GM23338 (cell line): Measurements from ENCODE around the gene BHLHE23. TPM values are rescaled to one million over a fixed set of nuclear protein-coding genes. Genes with fewer than 3 reads are reported as not detected.

Experiments used
- ATAC-seq: fragments of 200-7000 bp; cut with Tn5 transposase; 3 replicates; pipeline ENCODE4 v1.9.1; 2020
- DNase-seq: peaks from one replicate; pipeline ENCODE4 v3.0.0-alpha.2; 2015; ENCODE audit warnings: low spot score
- H2AFZ ChIP-seq: fragments of 200-600 bp; sonication (generic); 2 replicates; pipeline ENCODE4 v1.8.0; 2016; ENCODE audit warnings: antibody characterized with exemption, mild to moderate bottlenecking, moderate library complexity
- H3F3A ChIP-seq: fragments of 200-600 bp; sonication (generic); replicated peaks from 2 replicates; pipeline ENCODE4 v1.8.0; 2017; ENCODE audit warnings: antibody characterized with exemption, mixed run types, low read depth
- H3K27ac ChIP-seq: fragments of 200-600 bp; sonication (generic); 2 replicates; pipeline ENCODE4 v1.6.1; 2016; ENCODE audit warnings: low read depth
- H3K27me3 ChIP-seq: fragments of 200-600 bp; sonication (generic); 2 replicates; pipeline ENCODE4 v1.8.0; 2016; ENCODE audit warnings: mild to moderate bottlenecking, mixed run types, moderate library complexity; ENCODE audit not compliant: insufficient read depth
- H3K36me3 ChIP-seq: fragments of 200-600 bp; sonication (generic); 2 replicates; pipeline ENCODE4 v1.8.0; 2016; ENCODE audit warnings: mild to moderate bottlenecking; ENCODE audit not compliant: insufficient read depth
- H3K4me1 ChIP-seq: fragments of 200-600 bp; sonication (generic); 2 replicates; pipeline ENCODE4 v1.8.0; 2016; ENCODE audit warnings: mild to moderate bottlenecking, moderate library complexity; ENCODE audit not compliant: insufficient read depth
- H3K4me2 ChIP-seq: fragments of 200-600 bp; sonication (generic); 2 replicates; pipeline ENCODE4 v1.7.1; 2017; ENCODE audit warnings: mixed run types
- H3K4me3 ChIP-seq: fragments of 200-600 bp; sonication (generic); 2 replicates; pipeline ENCODE4 v1.6.1; 2016; ENCODE audit warnings: mixed run types
- H3K79me2 ChIP-seq: fragments of 200-600 bp; sonication (generic); replicated peaks from 2 replicates; pipeline ENCODE4 v1.8.0; 2017; ENCODE audit warnings: mild to moderate bottlenecking; ENCODE audit not compliant: insufficient read depth
- H3K9me2 ChIP-seq: fragments of 200-600 bp; sonication (generic); 2 replicates; pipeline ENCODE4 v1.8.0; 2017; ENCODE audit not compliant: insufficient read depth
- H4K20me1 ChIP-seq: fragments of 200-600 bp; sonication (generic); replicated peaks from 2 replicates; pipeline ENCODE4 v1.8.0; 2017; ENCODE audit warnings: mild to moderate bottlenecking; ENCODE audit not compliant: insufficient read depth
- H3K27ac Mint-ChIP-seq: 2 replicates; pipeline ENCODE4 v1.8.0; 2020; ENCODE audit warnings: inconsistent platforms, mild to moderate bottlenecking, moderate library complexity, mixed read lengths
- H3K27me3 Mint-ChIP-seq: 3 replicates; pipeline ENCODE4 v1.8.0; 2022; ENCODE audit warnings: low read depth, mild to moderate bottlenecking, moderate library complexity, mixed read lengths, inconsistent platforms; ENCODE audit not compliant: insufficient read depth, poor library complexity
- H3K36me3 Mint-ChIP-seq: 3 replicates; pipeline ENCODE4 v1.8.0; 2021; ENCODE audit warnings: low read depth, mild to moderate bottlenecking, inconsistent platforms, moderate library complexity, mixed read lengths
- H3K4me1 Mint-ChIP-seq: 3 replicates; pipeline ENCODE4 v1.8.0; 2020; ENCODE audit warnings: mild to moderate bottlenecking, inconsistent platforms, mixed read lengths
- H3K4me3 Mint-ChIP-seq: 3 replicates; pipeline ENCODE4 v1.8.0; 2021; ENCODE audit warnings: moderate library complexity, mild to moderate bottlenecking, inconsistent platforms, mixed read lengths
- H3K9me3 Mint-ChIP-seq: 3 replicates; pipeline ENCODE4 v1.8.0; 2020; ENCODE audit warnings: moderate library complexity, mild to moderate bottlenecking, inconsistent platforms, mixed read lengths
- CREB1 ChIP-seq: fragments of 250-450 bp; sonication (Bioruptor Pico); IDR thresholded peaks from 2 replicates; pipeline ENCODE4 v1.5.0; 2020; ENCODE audit warnings: low read depth, mild to moderate bottlenecking, moderate library complexity
- EZH2 ChIP-seq: fragments of 200-600 bp; sonication (generic); IDR thresholded peaks from one replicate; pipeline ENCODE4 v1.8.0; 2017; ENCODE audit warnings: antibody characterized with exemption, mild to moderate bottlenecking, low read depth; ENCODE audit not compliant: unreplicated experiment
- EZH2phosphoT487 ChIP-seq: fragments of 200-600 bp; sonication (generic); IDR thresholded peaks from one replicate; pipeline ENCODE4 v1.8.1; 2018; ENCODE audit warnings: antibody characterized with exemption; ENCODE audit not compliant: unreplicated experiment
- JUNB ChIP-seq: IDR thresholded peaks from one replicate; pipeline ENCODE4 v1.6.1; 2016; ENCODE audit warnings: antibody characterized with exemption; ENCODE audit not compliant: unreplicated experiment
- ZNF114 ChIP-seq: fragments of 250-450 bp; sonication (Bioruptor Pico); IDR thresholded peaks from 2 replicates; pipeline ENCODE4 v1.5.0; 2020; ENCODE audit warnings: mild to moderate bottlenecking, moderate library complexity
- ZNF331 ChIP-seq: fragments of 250-450 bp; sonication (Bioruptor Pico); IDR thresholded peaks from 2 replicates; pipeline ENCODE4 v1.5.0; 2020; ENCODE audit warnings: low read depth, mild to moderate bottlenecking, moderate library complexity
- polyA plus RNA-seq: library from polyadenylated mRNA; unstranded; fragments of >200 nt; fragmentation: Nextera tagmentation; extraction: Ambion mirVana; gene quantifications from 2 replicates; pipeline ENCODE4 v1.2.1, GENCODE V29; 2016
- total RNA-seq: library from RNA; depleted of rRNA; stranded (reverse); fragments of >200 nt; shearing (Covaris generic); gene quantifications from 2 replicates; pipeline ENCODE4 v1.2.3, GENCODE V29; 2014
- TF ChIP-seq, protein P1 (sequence below): IDR thresholded peaks from 2 replicates; pipeline ENCODE4 v1.6.1; 2016; ENCODE audit warnings: antibody characterized with exemption
- TF ChIP-seq, protein P2 (sequence below), 2 experiments: fragments of 200-600 bp in 1 of 2; sonication (generic) in 1 of 2; conservative IDR thresholded peaks; 2 replicates each; pipeline versions ENCODE4 v1.5.1 to v1.6.1; 2016 to 2017; ENCODE audit warnings: antibody characterized with exemption in 2 of 2, low read depth in 2 of 2, mild to moderate bottlenecking in 2 of 2, moderate library complexity in 1 of 2
- TF ChIP-seq, protein P3 (sequence below): fragments of 250-450 bp; sonication (Bioruptor Pico); IDR thresholded peaks from 2 replicates; pipeline ENCODE4 v1.5.0; 2020; ENCODE audit warnings: mild to moderate bottlenecking, moderate library complexity

The BHLHE23 gene
- total and polyA plus RNA-seq, 2 experiments from 2014 or later, result 0.52 to 5.0 TPM

DNA sequence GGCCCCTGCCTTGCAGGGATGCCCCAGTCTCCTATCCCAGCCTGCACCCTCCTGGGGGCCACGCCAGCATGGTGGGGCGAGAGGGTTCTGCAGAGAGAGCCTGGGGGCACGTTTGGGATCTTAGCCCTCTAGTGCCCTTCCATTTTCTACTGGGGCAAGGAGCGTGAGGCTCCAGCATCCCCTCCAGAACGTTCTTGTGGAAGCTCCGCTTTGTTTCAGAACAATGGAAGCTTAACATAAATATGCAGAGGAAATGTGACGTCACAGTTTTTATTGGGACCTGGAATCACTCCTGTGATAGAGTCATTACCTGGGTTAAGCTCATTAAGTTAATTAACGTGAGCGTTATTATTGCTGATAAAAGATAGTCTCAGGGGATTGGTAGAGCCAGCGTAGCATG, 19.6 kb downstream of the BHLHE23 start:
- TF ChIP-seq CREB1 (CRISPR knock-in tag), result peak; percentile 90
- TF ChIP-seq EZH2, result no peak
- Histone ChIP-seq H3K4me3 (no peak overlapping the region), H3K4me1 (peaks cover 14% of the 10 kb centered on the region), H4K20me1 (no peaks in the 10 kb centered on the region), H2AFZ (peak overlapping the region; percentile 92), H3K4me2 (peak overlapping the region; percentile 51), H3K27me3 (no peaks in the 10 kb centered on the region), H3K27ac (no peak overlapping the region), H3F3A (0 out of 2 replicates have a peak, but pooled peaks cover 2% of the 10 kb centered on the region), H3K9me2 (no peaks in the 10 kb centered on the region), H3K79me2 (no peaks in the 10 kb centered on the region), H3K36me3 (no peaks in the 10 kb centered on the region)
- DNase-seq (no peak), ATAC-seq (no peak)
- H3K4me3 Mint-ChIP-seq, result no peak overlapping the region
- H3K27ac Mint-ChIP-seq, result no peak overlapping the region
- H3K27me3 Mint-ChIP-seq, result peaks cover 18% of the 10 kb centered on the region
- H3K36me3 Mint-ChIP-seq, result no peaks in the 10 kb centered on the region
- peaks cover 31% of the 10 kb centered on the region for H3K4me1 Mint-ChIP-seq
- no peaks in the 10 kb centered on the region for H3K9me3 Mint-ChIP-seq

DNA sequence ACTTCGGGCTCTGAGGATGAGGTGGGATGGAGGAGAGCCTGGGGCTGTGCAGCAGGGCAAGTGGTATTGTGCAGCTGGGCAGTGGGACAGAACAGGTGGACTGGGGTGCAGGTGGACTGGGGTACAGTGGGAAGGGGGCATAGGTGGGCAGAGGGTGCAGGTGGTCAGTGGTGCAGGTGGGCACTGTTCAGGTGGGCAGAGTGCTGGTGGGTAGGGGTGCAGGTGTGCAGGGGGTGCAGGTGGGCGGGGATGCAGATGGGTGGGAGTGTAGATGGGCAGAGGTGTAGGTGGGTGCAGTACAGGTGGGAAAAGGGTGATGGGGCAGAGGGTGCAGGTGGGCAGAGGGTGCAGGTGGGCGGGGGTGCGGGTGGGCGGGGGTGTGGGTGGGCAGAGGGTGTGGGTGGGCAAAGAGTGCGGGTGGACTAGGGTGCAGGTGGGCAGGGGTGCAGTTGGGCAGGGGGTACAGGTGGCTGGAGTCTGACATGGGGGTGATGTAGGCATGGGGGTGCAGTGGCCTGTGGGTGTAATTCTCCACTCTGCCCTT, 20.4 kb downstream of the BHLHE23 start:
- H3K27me3 Mint-ChIP-seq, result peaks cover 15% of the 10 kb centered on the region
- DNase-seq, result no peak
- TF ChIP-seq EZH2phosphoT487 (no peak), ZNF114 (CRISPR knock-in tag) (no peak), JUNB (no peak), EZH2 (no peak), ZNF331 (CRISPR knock-in tag) (no peak)
- TF ChIP-seq, protein P1, sequence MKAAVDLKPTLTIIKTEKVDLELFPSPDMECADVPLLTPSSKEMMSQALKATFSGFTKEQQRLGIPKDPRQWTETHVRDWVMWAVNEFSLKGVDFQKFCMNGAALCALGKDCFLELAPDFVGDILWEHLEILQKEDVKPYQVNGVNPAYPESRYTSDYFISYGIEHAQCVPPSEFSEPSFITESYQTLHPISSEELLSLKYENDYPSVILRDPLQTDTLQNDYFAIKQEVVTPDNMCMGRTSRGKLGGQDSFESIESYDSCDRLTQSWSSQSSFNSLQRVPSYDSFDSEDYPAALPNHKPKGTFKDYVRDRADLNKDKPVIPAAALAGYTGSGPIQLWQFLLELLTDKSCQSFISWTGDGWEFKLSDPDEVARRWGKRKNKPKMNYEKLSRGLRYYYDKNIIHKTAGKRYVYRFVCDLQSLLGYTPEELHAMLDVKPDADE, result no peak
- TF ChIP-seq, protein P2, sequence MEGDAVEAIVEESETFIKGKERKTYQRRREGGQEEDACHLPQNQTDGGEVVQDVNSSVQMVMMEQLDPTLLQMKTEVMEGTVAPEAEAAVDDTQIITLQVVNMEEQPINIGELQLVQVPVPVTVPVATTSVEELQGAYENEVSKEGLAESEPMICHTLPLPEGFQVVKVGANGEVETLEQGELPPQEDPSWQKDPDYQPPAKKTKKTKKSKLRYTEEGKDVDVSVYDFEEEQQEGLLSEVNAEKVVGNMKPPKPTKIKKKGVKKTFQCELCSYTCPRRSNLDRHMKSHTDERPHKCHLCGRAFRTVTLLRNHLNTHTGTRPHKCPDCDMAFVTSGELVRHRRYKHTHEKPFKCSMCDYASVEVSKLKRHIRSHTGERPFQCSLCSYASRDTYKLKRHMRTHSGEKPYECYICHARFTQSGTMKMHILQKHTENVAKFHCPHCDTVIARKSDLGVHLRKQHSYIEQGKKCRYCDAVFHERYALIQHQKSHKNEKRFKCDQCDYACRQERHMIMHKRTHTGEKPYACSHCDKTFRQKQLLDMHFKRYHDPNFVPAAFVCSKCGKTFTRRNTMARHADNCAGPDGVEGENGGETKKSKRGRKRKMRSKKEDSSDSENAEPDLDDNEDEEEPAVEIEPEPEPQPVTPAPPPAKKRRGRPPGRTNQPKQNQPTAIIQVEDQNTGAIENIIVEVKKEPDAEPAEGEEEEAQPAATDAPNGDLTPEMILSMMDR (conservative IDR thresholded peaks at IDR 0.05; ENCODE audit: low read depth in 2 of 2), result no peak
- TF ChIP-seq, protein P3, sequence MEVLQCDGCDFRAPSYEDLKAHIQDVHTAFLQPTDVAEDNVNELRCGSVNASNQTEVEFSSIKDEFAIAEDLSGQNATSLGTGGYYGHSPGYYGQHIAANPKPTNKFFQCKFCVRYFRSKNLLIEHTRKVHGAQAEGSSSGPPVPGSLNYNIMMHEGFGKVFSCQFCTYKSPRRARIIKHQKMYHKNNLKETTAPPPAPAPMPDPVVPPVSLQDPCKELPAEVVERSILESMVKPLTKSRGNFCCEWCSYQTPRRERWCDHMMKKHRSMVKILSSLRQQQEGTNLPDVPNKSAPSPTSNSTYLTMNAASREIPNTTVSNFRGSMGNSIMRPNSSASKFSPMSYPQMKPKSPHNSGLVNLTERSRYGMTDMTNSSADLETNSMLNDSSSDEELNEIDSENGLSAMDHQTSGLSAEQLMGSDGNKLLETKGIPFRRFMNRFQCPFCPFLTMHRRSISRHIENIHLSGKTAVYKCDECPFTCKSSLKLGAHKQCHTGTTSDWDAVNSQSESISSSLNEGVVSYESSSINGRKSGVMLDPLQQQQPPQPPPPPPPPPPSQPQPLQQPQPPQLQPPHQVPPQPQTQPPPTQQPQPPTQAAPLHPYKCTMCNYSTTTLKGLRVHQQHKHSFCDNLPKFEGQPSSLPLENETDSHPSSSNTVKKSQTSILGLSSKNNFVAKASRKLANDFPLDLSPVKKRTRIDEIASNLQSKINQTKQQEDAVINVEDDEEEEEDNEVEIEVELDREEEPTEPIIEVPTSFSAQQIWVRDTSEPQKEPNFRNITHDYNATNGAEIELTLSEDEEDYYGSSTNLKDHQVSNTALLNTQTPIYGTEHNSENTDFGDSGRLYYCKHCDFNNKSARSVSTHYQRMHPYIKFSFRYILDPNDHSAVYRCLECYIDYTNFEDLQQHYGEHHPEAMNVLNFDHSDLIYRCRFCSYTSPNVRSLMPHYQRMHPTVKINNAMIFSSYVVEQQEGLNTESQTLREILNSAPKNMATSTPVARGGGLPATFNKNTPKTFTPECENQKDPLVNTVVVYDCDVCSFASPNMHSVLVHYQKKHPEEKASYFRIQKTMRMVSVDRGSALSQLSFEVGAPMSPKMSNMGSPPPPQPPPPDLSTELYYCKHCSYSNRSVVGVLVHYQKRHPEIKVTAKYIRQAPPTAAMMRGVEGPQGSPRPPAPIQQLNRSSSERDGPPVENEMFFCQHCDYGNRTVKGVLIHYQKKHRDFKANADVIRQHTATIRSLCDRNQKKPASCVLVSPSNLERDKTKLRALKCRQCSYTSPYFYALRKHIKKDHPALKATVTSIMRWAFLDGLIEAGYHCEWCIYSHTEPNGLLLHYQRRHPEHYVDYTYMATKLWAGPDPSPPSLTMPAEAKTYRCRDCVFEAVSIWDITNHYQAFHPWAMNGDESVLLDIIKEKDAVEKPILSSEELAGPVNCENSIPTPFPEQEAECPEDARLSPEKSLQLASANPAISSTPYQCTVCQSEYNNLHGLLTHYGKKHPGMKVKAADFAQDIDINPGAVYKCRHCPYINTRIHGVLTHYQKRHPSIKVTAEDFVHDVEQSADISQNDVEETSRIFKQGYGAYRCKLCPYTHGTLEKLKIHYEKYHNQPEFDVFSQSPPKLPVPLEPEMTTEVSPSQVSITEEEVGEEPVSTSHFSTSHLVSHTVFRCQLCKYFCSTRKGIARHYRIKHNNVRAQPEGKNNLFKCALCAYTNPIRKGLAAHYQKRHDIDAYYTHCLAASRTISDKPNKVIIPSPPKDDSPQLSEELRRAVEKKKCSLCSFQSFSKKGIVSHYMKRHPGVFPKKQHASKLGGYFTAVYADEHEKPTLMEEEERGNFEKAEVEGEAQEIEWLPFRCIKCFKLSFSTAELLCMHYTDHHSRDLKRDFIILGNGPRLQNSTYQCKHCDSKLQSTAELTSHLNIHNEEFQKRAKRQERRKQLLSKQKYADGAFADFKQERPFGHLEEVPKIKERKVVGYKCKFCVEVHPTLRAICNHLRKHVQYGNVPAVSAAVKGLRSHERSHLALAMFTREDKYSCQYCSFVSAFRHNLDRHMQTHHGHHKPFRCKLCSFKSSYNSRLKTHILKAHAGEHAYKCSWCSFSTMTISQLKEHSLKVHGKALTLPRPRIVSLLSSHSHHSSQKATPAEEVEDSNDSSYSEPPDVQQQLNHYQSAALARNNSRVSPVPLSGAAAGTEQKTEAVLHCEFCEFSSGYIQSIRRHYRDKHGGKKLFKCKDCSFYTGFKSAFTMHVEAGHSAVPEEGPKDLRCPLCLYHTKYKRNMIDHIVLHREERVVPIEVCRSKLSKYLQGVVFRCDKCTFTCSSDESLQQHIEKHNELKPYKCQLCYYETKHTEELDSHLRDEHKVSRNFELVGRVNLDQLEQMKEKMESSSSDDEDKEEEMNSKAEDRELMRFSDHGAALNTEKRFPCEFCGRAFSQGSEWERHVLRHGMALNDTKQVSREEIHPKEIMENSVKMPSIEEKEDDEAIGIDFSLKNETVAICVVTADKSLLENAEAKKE, result no peak

More for the DNA sequence above, 20.4 kb downstream of the BHLHE23 start:
- Histone ChIP-seq H3F3A (0 out of 2 replicates have a peak, but pooled peaks cover 2% of the 10 kb centered on the region), H3K27me3 (no peaks in the 10 kb centered on the region), H3K4me3 (no peak overlapping the region), H2AFZ (no peak overlapping the region), H3K36me3 (no peaks in the 10 kb centered on the region), H3K27ac (no peak overlapping the region), H3K9me2 (no peaks in the 10 kb centered on the region), H4K20me1 (no peaks in the 10 kb centered on the region), H3K79me2 (no peaks in the 10 kb centered on the region), H3K4me1 (peaks cover 14% of the 10 kb centered on the region), H3K4me2 (no peak overlapping the region)
- H3K4me1 Mint-ChIP-seq, result peaks cover 33% of the 10 kb centered on the region
- no peaks in the 10 kb centered on the region for H3K9me3 Mint-ChIP-seq
- no peak overlapping the region for H3K4me3 Mint-ChIP-seq
- no peak overlapping the region for H3K27ac Mint-ChIP-seq
- H3K36me3 Mint-ChIP-seq, result no peaks in the 10 kb centered on the region
- no peak for ATAC-seq
